Endothelial cell of umbilical vein (primary cell): ENCODE data around the gene CHP1. TPM values are rescaled to one million over a fixed set of nuclear protein-coding genes. Genes with fewer than 3 reads are reported as not detected.
A peak's percentile ranks its signal among the peaks of the same experiment; 100 is the strongest.

Experiments
- BruUV-seq: library from RNA; stranded (reverse); fragments of 400-500 nt; replicated peaks from 2 replicates; lab custom pipeline; 2021; lab: Mats Ljungman, UMichigan
- CTCF ChIA-PET: fragments of 300-600, 350-600 bp; sonication (Branson Sonifier 250); formaldehyde crosslinking; loops from one replicate; lab custom pipeline; 2021; ENCODE audit warnings: antibody characterized with exemption, inconsistent platforms; lab: Charles Lee
- POLR2A ChIA-PET: fragments of 300-600, 350-600 bp; sonication (Branson Sonifier 250); formaldehyde crosslinking; loops from one replicate; lab custom pipeline; 2021; ENCODE audit warnings: antibody characterized with exemption, inconsistent platforms; lab: Charles Lee
- DNase-seq: peaks from one replicate; pipeline ENCODE4 v3.0.0-alpha.2; 2011; ENCODE audit warnings: low read depth, low spot score
- FAIRE-seq: peaks from 2 replicates; lab custom pipeline; 2011; peaks lifted over from hg19 to GRCh38; lab: Jason Lieb, UNC
- H2AFZ ChIP-seq: 2 replicates; pipeline ENCODE4 v1.6.0; 2012; ENCODE audit warnings: low read depth, low read length, control low read depth, inconsistent platforms
- H3K27ac ChIP-seq: 2 replicates; pipeline ENCODE4 v1.5.1; 2011; ENCODE audit warnings: low read depth, mild to moderate bottlenecking, control low read depth, low read length, moderate library complexity; ENCODE audit not compliant: insufficient read depth
- H3K27me3 ChIP-seq, 2 experiments: 2 replicates each; pipeline versions ENCODE4 v1.6.0 to v1.6.1; 2011; ENCODE audit warnings: low read length in 2 of 2, mixed read lengths in 1 of 2; ENCODE audit not compliant: control insufficient read depth in 2 of 2, insufficient read depth in 2 of 2
- H3K36me3 ChIP-seq, 2 experiments: 2 replicates in 1 of 2; 3 replicates in 1 of 2; pipeline ENCODE4 v1.5.1; 2011; ENCODE audit warnings: low read length in 2 of 2, mild to moderate bottlenecking in 1 of 2, moderate library complexity in 1 of 2; ENCODE audit not compliant: control insufficient read depth in 2 of 2, insufficient read depth in 2 of 2; ENCODE audit errors: extremely low read depth in 1 of 2
- H3K4me1 ChIP-seq: 3 replicates; pipeline ENCODE4 v1.5.1; 2011; ENCODE audit warnings: mild to moderate bottlenecking, low read length; ENCODE audit not compliant: control insufficient read depth, insufficient read depth; ENCODE audit errors: extremely low read depth
- H3K4me2 ChIP-seq: 2 replicates; pipeline ENCODE4 v1.6.1; 2011; ENCODE audit warnings: low read length, control low read depth, mixed read lengths; ENCODE audit not compliant: insufficient read depth
- H3K4me3 ChIP-seq, 3 experiments: fragments of 200-600 bp in 1 of 3; sonication (generic), shearing (Covaris generic) in 1 of 3; replicated peaks in 1 of 3; 2 replicates each; pipeline ENCODE4 v1.5.1; 2011 to 2016; ENCODE audit warnings: control low read depth in 3 of 3, low read length in 3 of 3, mild to moderate bottlenecking in 2 of 3, inconsistent platforms in 1 of 3, low read depth in 1 of 3, moderate library complexity in 1 of 3; ENCODE audit not compliant: insufficient read depth in 1 of 3
- H3K79me2 ChIP-seq: 2 replicates; pipeline ENCODE4 v1.6.0; 2012; ENCODE audit warnings: low read length, inconsistent platforms; ENCODE audit not compliant: control insufficient read depth, insufficient read depth
- H3K9ac ChIP-seq: replicated peaks from 2 replicates; pipeline ENCODE3; 2011; ENCODE audit warnings: low read length, control low read depth; ENCODE audit not compliant: insufficient read depth; ENCODE audit errors: extremely low read depth
- H3K9me1 ChIP-seq: replicated peaks from 3 replicates; pipeline ENCODE4 v1.6.0; 2011; ENCODE audit warnings: mild to moderate bottlenecking, low read length; ENCODE audit not compliant: control insufficient read depth, insufficient read depth; ENCODE audit errors: extremely low read depth
- H3K9me3 ChIP-seq: replicated peaks from 2 replicates; pipeline ENCODE4 v1.5.1; 2012; ENCODE audit warnings: low read length, inconsistent platforms; ENCODE audit not compliant: control insufficient read depth, insufficient read depth
- H4K20me1 ChIP-seq: replicated peaks from 2 replicates; pipeline ENCODE3; 2011; ENCODE audit warnings: mild to moderate bottlenecking, low read length; ENCODE audit not compliant: control insufficient read depth, insufficient read depth; ENCODE audit errors: extremely low read depth
- EZH2 ChIP-seq: IDR thresholded peaks from 2 replicates; pipeline ENCODE4 v1.6.1; 2012; ENCODE audit warnings: borderline replicate concordance, low read depth, mild to moderate bottlenecking, moderate library complexity, low read length, inconsistent platforms; ENCODE audit not compliant: severe bottlenecking
- FOS ChIP-seq: IDR thresholded peaks from 2 replicates; pipeline ENCODE4 v1.6.1; 2011; ENCODE audit warnings: mild to moderate bottlenecking, low read length, moderate library complexity, borderline replicate concordance; ENCODE audit not compliant: insufficient read depth
- GATA2 ChIP-seq: IDR thresholded peaks from 2 replicates; pipeline ENCODE4 v1.7.0; 2011; ENCODE audit warnings: low read depth, mild to moderate bottlenecking, moderate library complexity, mixed read lengths, low read length; ENCODE audit not compliant: insufficient read length, insufficient read depth
- JUN ChIP-seq: IDR thresholded peaks from 2 replicates; pipeline ENCODE4 v1.6.1; 2011; ENCODE audit warnings: borderline replicate concordance, low read depth; ENCODE audit not compliant: insufficient read length, insufficient read depth
- MYC ChIP-seq: IDR thresholded peaks from one replicate; pipeline ENCODE4 v1.6.1; 2011; ENCODE audit warnings: mild to moderate bottlenecking, low read depth, low read length
- POLR2A ChIP-seq: IDR thresholded peaks from 2 replicates; pipeline ENCODE4 v1.6.1; 2012; ENCODE audit warnings: low read depth, mild to moderate bottlenecking, control low read depth, low read length
- POLR2AphosphoS5 ChIP-seq: IDR thresholded peaks from 2 replicates; pipeline ENCODE4 v1.6.1; 2012; ENCODE audit warnings: low read depth, mild to moderate bottlenecking, control low read depth, low read length, moderate library complexity; ENCODE audit not compliant: insufficient read depth
- dilution Hi-C: fragments of 300-500 bp; cut with MboI; formaldehyde crosslinking; loops from one replicate; pipeline ENCODE4 v1.15.0; 2019; ENCODE audit warnings: low sequenced_read_pairs; ENCODE audit not compliant: extremely low pct_ligation_motif_present
- intact Hi-C: fragments of 100-400 bp; cut with micrococcal nuclease; formaldehyde crosslinking; loops from one replicate; pipeline ENCODE4 v1.10.0; 2022
- polyA plus RNA-seq, 4 experiments: library from polyadenylated mRNA; depleted of rRNA in 3 of 4; stranded (reverse) in 3 of 4; unstranded in 1 of 4; fragments of >200 nt; gene quantifications; 2 replicates each; pipeline versions ENCODE4 v1.2.1 to v1.2.3, GENCODE V29; 2011 to 2012; ENCODE audit warnings: missing spikeins in 1 of 4
- total RNA-seq: library from RNA; stranded (reverse); gene quantifications from 2 replicates; pipeline ENCODE4 v1.2.3, GENCODE V29; 2021
- TF ChIP-seq, protein P1 (sequence below): IDR thresholded peaks from 2 replicates; pipeline ENCODE4 v1.6.1; 2011; ENCODE audit not compliant: insufficient read depth, insufficient read length
- TF ChIP-seq, protein P2 (sequence below), 2 donors: IDR thresholded peaks; 1 replicate in 1 of 2; 2 replicates in 1 of 2; pipeline ENCODE4 v1.5.1; 2011; ENCODE audit warnings: low read length in 2 of 2, mild to moderate bottlenecking in 2 of 2, moderate library complexity in 2 of 2, control low read depth in 1 of 2, inconsistent platforms in 1 of 2, low read depth in 1 of 2; ENCODE audit not compliant: insufficient read depth in 1 of 2; ENCODE audit errors: extremely low read depth in 1 of 2

Gene CHP1
- total and polyA plus RNA-seq, 2 donors (not counting 3 experiments of a cell fraction or from before 2014, with no cell fraction given): 49.1 to 96.2 TPM

GRCh38 chr15:41230345-41230649, 771 bp upstream of the CHP1 start:
- ChIA-PET CTCF (interaction anchor here (0.9 to 1.4 kb wide), 5 partner anchors 11 to 338 kb away, joined by 3 to 6 read pairs (median 4); no protein-coding TSS in a partner anchor), POLR2A (interaction anchor here (1.2 kb wide), 1 partner anchor 18 kb away, joined by 3 read pairs; no protein-coding TSS in a partner anchor)
- intact Hi-C loops: loop anchor here (2.0 to 5.0 kb wide), 3 partner anchors 53 to 391 kb away; no protein-coding TSS in a partner anchor
- Histone ChIP-seq H3K4me3 (peak overlapping the region in 1 of 3 experiments; percentile 6), H3K36me3 (no peaks in the 10 kb centered on the region), H3K4me2 (peak overlapping the region; percentile 9), H3K79me2 (peaks cover 23% of the 10 kb centered on the region), H3K4me1 (peaks cover 15% of the 10 kb centered on the region), H2AFZ (peak overlapping the region; percentile 55), H3K9ac (no peak overlapping the region), H3K27me3 (no peaks in the 10 kb centered on the region), H3K9me1 (no peaks in the 10 kb centered on the region), H4K20me1 (no peaks in the 10 kb centered on the region), H3K9me3 (no peaks in the 10 kb centered on the region), H3K27ac (no peak overlapping the region)
- no peak for TF ChIP-seq EZH2
- TF ChIP-seq JUN: no peak
- TF ChIP-seq, protein P1, sequence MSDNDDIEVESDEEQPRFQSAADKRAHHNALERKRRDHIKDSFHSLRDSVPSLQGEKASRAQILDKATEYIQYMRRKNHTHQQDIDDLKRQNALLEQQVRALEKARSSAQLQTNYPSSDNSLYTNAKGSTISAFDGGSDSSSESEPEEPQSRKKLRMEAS: no peak
- TF ChIP-seq, protein P2, sequence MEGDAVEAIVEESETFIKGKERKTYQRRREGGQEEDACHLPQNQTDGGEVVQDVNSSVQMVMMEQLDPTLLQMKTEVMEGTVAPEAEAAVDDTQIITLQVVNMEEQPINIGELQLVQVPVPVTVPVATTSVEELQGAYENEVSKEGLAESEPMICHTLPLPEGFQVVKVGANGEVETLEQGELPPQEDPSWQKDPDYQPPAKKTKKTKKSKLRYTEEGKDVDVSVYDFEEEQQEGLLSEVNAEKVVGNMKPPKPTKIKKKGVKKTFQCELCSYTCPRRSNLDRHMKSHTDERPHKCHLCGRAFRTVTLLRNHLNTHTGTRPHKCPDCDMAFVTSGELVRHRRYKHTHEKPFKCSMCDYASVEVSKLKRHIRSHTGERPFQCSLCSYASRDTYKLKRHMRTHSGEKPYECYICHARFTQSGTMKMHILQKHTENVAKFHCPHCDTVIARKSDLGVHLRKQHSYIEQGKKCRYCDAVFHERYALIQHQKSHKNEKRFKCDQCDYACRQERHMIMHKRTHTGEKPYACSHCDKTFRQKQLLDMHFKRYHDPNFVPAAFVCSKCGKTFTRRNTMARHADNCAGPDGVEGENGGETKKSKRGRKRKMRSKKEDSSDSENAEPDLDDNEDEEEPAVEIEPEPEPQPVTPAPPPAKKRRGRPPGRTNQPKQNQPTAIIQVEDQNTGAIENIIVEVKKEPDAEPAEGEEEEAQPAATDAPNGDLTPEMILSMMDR (IDR thresholded peaks at IDR 0.05; ENCODE audit: extremely low read depth in 1 of 2, insufficient read depth in 1 of 2, low read depth in 1 of 2, low read length in 2 of 2): no peak
- TF ChIP-seq MYC: no peak
- TF ChIP-seq FOS: no peak
- no peak for TF ChIP-seq POLR2A
- no peak for TF ChIP-seq POLR2AphosphoS5
- no peak for TF ChIP-seq GATA2
- BruUV-seq: no TSS peak
- dilution Hi-C loops: no loop called here
- FAIRE-seq (no peak), DNase-seq (no peak)
